Adipose tissue (tissue), 3 donors: ENCODE measurements around the gene HIKESHI. TPM values are rescaled to one million over a fixed set of nuclear protein-coding genes. Genes with fewer than 3 reads are reported as not detected.

ENCODE experiments used
- H3K27ac ChIP-seq: one replicate; pipeline ENCODE4 v1.5.1; 2013; ENCODE audit warnings: low read depth, low read length
- WGBS, 3 donors: extraction: QIAGEN DNeasy Blood & Tissue Kit; methylation state at CpG; one replicate each; pipeline ENCODE4 v1.1.7; 2013; 5-methylcytosine and 5-hydroxymethylcytosine counted together
- polyA plus RNA-seq, 3 donors: library from polyadenylated mRNA; stranded (reverse); fragments of 200-250 nt; gene quantifications; one replicate each; pipeline ENCODE4 v1.2.3, GENCODE V29; 2013
- donor health status: healthy with polysubstance abuse.
- donor health status: Bipolar disorder and iron deficiency.
- donor health status: healthy.

The HIKESHI gene, protein sequence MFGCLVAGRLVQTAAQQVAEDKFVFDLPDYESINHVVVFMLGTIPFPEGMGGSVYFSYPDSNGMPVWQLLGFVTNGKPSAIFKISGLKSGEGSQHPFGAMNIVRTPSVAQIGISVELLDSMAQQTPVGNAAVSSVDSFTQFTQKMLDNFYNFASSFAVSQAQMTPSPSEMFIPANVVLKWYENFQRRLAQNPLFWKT
- 10 to 100 TPM; 22.3 to 54.4 (median 40.2) TPM for polyA plus RNA-seq

DNA sequence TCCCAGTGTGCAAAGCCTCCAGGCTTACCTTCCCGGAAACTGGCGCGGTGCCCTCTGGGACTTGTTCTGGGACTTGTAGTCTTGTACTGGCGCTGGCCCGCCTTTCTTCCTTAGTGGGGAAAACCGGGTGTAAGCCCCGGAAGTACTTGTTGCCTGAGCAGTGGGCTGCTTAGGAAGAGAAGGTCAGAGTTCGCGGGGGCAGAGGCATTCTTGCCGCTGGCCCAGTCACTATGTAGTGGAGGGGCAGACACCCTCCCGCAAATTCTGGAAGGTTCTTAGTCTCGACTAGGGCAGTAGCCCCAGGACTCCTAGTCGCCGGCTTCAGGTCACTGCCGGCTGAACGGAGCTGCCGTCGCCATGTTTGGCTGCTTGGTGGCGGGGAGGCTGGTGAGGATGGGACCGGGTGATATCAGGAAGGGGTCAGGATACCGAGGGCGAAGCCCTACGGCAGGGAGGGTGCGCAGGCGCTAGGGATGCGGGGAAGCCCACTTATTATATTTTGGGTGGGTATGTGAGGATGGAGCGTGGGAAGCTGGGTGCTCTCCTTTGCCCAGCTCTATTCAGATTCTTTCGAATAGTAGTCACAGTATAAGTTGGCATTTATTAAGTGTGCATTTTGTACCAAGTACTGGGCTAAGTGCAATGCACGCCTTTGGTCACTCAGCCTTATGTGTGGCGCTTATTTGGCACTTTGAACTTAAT is at the start of gene HIKESHI:
HIKESHI (plus strand) TSS at position 149 of the 702 bp plus-strand sequence; CDS start at position 358, 209 bp downstream.
- H3K27ac ChIP-seq = no peak within 1 kb of the TSS

DNA sequence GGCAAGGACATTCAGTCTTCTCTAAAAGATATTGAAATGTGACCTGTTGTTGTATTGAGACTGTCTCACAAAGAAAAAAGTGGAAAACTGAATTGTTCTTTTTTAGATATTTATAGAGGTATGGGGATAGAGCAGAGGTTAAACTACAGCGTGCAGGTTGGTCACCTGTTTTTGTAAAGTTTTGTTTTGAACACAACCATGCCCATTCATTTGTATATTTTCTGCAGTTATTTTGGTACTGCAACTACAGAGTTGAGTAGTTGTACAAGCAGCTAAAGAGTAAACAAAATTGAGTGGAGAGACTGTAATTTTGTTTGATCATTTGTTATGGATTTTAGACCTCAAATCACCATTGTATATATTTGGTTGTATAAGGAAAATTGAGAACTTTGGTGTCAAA is 46.1 kb upstream of the HIKESHI start:
- H3K27ac ChIP-seq = no peak overlapping the region
- WGBS, 3 donors = 90 to 97% (median 95%) methylated on average over 1 of the region's 1 CpG

More for the DNA sequence above, at the start of gene HIKESHI:
- 0% methylated on average over 30 of the region's 30 CpGs for WGBS, 3 donors

DNA sequence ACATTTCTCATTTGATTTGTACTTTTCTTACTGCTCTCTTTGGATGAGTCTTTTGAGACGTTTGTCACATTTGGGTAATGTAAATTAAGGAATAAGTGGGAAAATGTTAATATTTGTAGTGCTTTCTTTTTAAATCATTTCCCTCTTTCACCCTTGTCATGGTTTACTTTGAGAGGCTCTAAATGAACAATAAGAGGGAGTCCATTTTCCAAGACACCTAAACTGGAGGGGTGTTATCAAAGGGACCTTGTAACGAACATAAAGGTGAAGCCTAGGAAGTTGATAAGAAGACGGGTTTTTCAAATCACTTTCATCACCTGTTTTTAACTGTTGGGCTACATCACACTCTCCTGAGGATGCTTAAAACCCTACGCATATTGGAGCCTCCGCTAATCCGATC is 45.4 kb upstream of the HIKESHI start:
- 61 to 77% (median 77%) methylated on average over 6 of the region's 6 CpGs for WGBS, 3 donors
- H3K27ac ChIP-seq = no peak overlapping the region

DNA sequence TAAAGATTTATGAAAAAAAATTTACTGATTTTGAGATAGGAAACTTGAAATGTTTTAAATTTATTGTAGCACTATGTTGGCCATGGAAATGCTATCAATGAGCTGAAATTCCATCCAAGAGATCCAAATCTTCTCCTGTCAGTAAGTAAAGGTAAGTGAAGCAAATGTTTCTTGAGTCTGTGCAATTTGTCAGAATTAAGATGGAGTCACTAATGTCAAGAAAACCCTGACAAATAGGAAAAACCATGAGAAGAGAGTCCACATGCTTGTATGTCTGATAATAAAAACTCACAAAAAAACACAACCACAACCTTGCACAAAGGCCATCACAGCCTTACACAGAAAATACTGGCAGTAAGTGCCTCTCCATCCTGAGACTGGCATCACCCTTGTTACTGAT is 44.6 kb upstream of the HIKESHI start:
- no peak overlapping the region for H3K27ac ChIP-seq

DNA sequence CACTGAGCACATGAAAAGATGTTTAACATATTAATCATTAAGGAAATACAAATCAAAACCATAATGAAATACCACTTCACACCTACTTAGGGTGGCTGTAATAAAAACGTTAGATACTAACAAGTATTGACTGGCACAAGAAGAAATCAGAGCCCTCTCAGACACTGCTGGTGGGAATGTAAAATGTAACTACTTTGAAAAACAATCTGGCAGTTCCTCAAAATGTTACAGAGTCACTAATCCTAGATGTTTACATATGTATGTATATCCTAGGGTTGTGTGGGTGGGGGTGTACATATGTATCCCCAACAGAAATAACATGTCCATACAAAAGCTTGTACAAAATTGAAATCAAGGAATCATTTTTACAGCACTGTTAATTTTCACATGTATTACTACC is 42.3 kb upstream of the HIKESHI start:
- WGBS, 3 donors = 43 to 49% (median 47%) methylated on average over 1 of the region's 1 CpG

DNA sequence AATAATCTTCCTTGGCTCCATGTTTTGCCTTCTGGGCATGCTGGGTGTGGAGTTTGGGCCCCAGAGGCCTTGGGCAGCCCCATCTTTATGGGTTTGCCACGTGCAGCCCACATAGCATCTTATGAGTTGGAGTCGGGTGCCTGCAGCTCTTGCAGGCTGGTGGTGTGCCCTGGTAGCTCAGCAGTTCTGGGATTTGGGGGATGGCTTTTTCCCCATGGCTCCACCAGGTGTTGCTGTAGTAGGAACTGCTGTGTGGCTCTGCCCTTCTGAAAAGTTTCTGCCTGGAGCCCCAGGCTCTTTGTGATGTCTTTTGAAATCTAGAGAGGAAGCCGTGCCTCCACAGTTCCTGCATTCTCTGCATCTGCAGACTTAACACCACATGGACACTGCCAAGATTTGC is 40.7 kb upstream of the HIKESHI start:
- H3K27ac ChIP-seq = no peak overlapping the region
- WGBS, 3 donors = 88 to 91% (median 91%) methylated on average over 3 of the region's 3 CpGs

More for the DNA sequence above, 42.3 kb upstream of the HIKESHI start:
- H3K27ac ChIP-seq = no peak overlapping the region

DNA sequence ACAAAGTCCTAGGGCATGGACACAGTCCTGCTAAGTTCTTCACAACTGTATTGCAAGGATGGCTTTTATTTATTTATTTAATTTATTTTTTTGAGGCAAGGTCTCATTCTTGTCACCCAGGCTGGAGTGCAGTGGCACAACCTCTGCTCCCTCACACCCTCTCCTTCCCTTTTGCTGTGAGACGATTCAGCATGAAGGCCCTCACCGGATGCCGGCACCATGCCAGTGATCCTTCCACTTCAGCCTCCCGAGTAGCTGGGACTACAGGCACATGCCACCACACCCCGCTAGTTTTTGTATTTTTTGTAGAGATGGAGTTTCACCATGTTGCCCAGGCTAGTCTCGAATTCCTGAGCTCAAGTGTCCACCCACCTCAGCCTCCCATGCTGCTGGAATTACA is 39.7 kb upstream of the HIKESHI start:
- no peak overlapping the region for H3K27ac ChIP-seq
- WGBS, 3 donors = 95 to 97% (median 96%) methylated on average over 6 of the region's 6 CpGs

DNA sequence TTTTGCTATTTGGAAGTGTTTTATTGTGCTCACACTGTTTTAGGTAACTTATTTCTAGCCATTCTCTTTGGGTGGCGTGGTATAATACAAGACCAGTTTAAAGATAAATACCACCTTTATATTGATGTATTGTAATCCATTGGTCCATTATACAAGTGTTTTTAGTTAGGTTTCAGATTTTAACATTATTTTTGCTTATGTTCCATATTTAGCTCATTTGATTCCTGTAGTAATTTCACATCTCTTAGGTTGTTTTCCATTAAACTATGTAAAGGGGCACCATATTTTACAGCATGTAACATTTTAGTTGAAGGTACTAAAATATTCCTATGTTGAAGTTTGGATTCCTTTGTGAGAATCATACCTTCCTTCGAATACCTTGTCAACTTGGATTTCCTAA is 37.4 kb upstream of the HIKESHI start:
- no peak overlapping the region for H3K27ac ChIP-seq
- WGBS, 3 donors = 93 to 100% (median 97%) methylated on average over 2 of the region's 2 CpGs

DNA sequence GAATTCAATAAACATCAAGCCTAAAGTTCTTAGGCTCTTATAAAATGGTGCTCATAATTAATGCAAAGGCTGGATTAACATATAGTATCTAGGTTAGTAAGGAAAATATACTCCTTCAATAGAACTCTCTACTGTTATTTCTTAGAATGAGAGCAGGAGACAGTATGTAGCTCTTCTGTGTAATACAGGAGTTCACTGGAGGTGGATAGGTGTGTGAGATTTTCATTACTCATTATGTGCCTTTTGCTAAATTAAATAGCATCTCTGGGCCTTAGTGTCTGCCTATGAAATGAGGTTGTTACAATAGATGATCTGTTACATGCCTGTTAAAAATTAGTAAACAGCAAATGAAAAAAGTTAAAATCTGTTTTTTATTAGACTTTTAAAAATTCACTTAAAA is 36.8 kb upstream of the HIKESHI start:
- no peak overlapping the region for H3K27ac ChIP-seq

DNA sequence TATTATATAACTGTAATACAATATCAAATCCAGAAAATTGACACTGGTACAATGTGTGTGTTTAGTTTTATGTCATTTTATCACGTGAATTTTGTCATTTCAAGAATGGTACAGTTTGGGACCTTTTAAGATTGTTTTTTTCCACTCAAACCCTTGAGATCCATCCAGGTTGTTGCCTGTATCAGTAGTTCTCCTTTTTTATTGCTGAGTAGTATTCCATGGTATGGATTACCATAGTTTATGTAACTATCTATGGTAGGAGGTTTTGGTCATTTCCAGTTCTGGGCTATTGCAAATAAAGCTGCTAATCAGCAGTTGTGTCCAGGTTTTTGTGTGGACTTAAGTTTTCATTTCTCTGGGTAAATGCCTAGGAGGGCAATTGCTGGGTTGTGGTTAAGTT is 32.4 kb upstream of the HIKESHI start:
- WGBS, 3 donors = 88 to 97% (median 90%) methylated on average over 1 of the region's 1 CpG
- no peak overlapping the region for H3K27ac ChIP-seq

DNA sequence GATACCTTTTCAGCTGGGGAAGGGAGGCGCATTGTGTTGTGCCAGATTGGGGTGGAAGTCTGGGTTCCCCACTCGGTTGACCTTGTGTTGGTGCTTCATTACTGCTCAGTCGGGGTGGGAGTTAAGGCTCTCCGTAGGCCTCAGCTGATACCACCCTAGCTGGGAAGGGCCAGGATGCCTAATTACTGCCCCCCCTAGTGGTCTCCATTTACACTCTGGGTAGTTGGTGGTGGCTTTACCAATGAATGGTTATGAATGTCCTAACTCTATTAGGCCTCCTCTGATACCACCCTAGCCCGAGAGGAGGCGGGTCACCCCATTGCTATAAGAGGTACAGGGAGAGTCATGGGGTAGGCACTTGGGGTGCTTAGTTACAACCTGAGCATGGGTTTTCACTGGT is 27.5 kb upstream of the HIKESHI start:
- H3K27ac ChIP-seq = no peak overlapping the region
- 88 to 96% (median 94%) methylated on average over 6 of the region's 6 CpGs for WGBS, 3 donors

DNA sequence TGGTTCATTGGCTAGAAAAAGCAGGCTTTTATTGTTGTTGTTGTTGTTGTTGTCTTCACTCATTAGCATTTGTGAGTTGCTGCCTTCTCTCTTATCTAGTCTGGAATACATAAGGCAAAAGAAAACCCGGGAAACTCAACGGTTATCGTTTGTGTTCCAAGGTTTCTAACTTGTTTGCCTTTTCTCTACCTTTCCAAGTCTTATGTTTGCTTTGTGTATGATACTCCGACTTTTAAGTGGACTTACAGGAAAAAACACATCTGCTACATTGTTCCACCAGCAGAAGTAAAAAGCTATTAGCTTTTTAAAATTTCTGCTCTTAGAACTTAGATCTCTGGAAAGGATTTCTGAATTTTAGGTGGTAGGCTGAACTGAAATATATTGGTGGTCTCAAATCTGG is 27.0 kb upstream of the HIKESHI start:
- no peak overlapping the region for H3K27ac ChIP-seq
- 32 to 94% (median 92%) methylated on average over 4 of the region's 4 CpGs for WGBS, 3 donors

DNA sequence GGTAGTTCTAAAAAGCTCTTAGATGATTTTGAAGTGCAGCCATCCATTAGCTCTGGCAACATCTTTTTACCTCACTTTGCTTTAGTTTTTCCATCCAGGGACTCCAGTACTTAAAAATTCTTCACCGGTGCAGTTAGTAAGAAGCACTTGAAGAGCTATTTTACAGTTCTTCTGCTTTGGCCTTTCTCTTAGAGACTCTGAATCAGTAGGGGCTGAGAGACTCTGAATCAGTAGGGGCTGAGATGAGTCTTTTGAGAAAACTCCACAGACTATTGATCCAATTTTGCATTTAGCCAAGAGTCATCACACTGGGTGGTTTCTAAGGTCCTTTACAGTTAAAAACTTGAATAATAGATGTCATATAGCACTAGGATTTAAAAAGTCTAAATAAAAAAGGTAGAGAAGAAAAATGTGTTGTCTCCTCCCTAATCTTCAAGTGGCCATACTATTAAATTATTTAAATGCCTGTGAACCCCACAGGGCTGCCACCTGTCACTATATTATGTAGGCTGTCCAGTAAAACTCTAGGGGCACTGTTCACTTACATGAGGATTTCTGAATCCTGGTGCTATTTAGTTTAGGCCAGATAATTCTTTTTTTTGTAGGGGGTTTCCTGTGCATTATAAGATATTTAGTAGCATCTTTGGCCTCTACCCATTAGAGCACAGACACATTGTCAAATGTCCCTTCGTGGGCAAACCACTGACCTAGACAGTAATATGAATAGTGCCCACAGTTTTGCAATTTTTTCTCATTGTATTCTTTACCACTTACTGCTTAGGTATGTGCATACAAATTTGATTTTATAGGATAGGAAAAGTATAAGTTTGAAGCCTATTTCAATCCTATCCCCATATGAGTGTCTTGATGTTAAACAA is 26.3 kb upstream of the HIKESHI start:
- WGBS, 3 donors = 80 to 95% (median 89%) methylated on average over 2 of the region's 2 CpGs
- H3K27ac ChIP-seq = no peak overlapping the region

DNA sequence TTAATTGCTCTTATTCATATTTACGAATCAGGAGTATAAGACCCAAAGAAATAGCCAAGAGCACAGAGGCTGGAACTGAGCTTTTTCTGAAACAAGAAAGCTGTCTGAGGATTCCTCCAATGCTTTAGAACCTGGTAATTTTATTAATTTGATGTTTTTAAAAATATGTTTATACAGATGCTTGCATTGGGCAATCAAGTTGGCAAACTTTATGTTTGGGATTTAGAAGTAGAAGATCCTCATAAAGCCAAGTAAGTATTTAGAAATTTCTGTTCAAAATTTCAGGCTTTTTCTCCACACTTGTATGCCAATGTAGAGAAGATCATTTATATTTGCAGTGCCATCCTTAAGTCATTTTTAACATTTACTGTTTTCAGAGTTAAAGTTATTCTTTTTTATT is 24.3 kb upstream of the HIKESHI start:
- WGBS, 3 donors = 88 to 97% (median 88%) methylated on average over 1 of the region's 1 CpG

DNA sequence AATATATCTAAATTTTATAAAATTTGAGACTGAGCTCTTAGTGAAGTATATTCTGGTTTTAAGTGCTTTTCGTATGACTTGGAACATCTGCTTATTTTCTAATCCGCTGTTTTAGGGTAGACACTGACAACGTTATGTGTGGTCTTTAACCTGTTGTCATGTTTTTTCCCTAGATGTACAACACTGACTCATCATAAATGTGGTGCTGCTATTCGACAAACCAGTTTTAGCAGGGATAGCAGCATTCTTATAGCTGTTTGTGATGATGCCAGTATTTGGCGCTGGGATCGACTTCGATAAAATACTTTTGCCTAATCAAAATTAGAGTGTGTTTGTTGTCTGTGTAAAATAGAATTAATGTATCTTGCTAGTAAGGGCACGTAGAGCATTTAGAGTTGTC is 23.8 kb upstream of the HIKESHI start:
- H3K27ac ChIP-seq = no peak overlapping the region
- WGBS, 3 donors = 93 to 95% (median 94%) methylated on average over 8 of the region's 8 CpGs

More for the DNA sequence above, 24.3 kb upstream of the HIKESHI start:
- H3K27ac ChIP-seq = no peak overlapping the region

DNA sequence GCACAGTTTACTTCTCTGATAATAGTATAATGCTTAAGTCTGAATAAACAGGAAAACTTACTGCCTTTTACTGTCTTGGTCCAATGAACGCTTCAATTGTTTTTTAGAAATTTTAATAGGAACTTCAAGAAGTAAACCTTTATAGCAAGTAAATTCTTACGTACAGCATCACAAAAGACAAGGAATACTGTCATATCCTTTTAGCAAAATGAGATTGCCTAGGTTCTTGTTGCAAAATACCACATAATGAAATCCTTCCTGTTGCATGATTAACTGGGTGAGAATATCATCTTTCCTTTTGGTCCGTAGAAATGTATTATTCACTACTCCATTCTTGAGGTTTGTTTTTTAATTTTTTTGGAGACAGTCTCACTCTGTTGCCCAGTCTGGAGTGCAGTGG is 22.3 kb upstream of the HIKESHI start:
- 75 to 99% (median 76%) methylated on average over 3 of the region's 3 CpGs for whole genome bisulfite sequencing, 3 donors
- H3K27ac ChIP-seq = no peak overlapping the region

DNA sequence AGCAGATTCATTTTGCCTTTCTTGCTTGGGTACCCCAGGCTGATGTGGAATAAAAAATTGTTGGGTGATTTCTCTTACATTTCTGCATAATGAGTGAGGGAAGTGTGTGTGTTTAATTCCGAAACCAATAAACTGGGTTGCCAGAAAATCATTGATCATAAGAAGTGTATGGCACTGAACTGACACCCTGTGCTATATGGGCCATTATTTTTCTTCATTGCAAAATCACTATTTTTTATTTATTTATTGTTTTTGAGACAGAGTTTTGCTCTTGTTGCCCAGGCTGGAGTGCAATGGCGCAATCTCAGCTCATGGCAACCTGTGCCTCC is 14.6 kb upstream of the HIKESHI start:
- 95 to 98% (median 95%) methylated on average over 2 of the region's 2 CpGs for WGBS, 3 donors
- H3K27ac ChIP-seq = no peak overlapping the region

DNA sequence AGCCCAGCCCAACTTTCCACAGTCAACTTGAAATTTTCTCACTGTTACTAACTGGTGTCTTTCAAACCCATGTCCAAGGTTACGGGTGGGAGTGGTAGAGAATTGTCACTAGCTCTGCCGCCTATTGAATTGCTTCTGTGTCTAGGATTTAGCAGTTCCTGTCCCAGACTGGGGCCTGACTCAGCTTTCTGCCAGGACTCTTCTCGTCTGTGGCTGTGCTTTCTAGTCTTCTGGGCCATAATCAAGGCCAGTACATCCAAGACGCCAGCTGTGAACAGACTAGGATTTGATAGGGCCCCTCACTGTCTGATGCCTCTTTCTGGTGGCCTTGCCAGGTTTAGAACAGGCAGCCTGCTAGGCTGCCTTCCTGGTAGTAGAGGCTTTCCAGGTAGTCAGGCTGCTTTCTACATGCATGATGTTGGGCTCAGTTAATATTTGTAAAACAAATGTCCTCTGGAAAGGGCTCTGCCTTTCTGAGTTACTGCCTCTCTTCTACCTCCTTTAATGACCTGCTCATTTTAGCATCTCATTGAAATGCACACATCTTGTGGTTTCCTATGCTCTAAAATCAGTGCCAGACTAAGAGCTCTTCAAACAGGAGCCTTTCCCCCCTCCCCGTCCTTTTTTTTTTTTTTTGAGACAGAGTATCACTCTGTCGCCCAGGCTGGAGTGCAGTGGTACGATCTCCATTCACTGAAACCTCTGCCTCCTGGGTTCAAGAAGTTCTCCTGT is 13.1 kb upstream of the HIKESHI start:
- H3K27ac ChIP-seq = no peak overlapping the region
- 70 to 74% (median 72%) methylated on average over 7 of the region's 7 CpGs for WGBS, 3 donors
